DMS 273 (cell line): ENCODE data around the gene CNN2.

Experiments used
- DNase-seq: peaks from one replicate; lab custom pipeline; 2025; ENCODE audit not compliant: unreplicated experiment; lab: John Stamatoyannopoulos, UW

CNN2 gene

GRCh38 chr19:1049106-1049505 lies 22.7 kb downstream of the CNN2 start:
- no peak for DNase-seq

DNA sequence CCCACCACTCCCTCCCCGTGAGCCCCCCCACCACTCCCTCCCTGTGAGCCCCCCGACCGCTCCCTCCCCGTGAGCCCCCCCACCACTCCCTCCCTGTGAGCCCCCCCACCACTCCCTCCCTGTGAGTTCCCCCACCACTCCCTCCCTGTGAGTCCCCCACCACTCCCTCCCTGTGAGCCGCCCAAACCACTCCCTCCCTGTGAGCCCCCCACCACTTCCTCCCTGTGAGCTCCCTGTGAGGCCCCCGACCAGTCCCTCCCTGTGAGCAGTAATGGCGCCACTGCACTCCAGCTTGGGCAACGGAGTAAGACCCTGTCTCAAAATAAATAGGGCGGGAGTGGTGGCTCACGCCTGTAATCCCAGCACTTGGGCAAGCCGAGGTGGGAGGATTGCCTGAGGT lies 23.4 kb downstream of the CNN2 start:
- no peak for DNase-seq

GRCh38 chr19:1050989-1051788 lies 24.8 kb downstream of the CNN2 start:
- no peak for DNase-seq

GRCh38 chr19:1051791-1052190 lies 25.4 kb downstream of the CNN2 start:
- DNase-seq = no peak

- no peak for DNase-seq
Observed at GRCh38 chr19:1052349-1052975, 26.1 kb downstream of the CNN2 start.

DNA sequence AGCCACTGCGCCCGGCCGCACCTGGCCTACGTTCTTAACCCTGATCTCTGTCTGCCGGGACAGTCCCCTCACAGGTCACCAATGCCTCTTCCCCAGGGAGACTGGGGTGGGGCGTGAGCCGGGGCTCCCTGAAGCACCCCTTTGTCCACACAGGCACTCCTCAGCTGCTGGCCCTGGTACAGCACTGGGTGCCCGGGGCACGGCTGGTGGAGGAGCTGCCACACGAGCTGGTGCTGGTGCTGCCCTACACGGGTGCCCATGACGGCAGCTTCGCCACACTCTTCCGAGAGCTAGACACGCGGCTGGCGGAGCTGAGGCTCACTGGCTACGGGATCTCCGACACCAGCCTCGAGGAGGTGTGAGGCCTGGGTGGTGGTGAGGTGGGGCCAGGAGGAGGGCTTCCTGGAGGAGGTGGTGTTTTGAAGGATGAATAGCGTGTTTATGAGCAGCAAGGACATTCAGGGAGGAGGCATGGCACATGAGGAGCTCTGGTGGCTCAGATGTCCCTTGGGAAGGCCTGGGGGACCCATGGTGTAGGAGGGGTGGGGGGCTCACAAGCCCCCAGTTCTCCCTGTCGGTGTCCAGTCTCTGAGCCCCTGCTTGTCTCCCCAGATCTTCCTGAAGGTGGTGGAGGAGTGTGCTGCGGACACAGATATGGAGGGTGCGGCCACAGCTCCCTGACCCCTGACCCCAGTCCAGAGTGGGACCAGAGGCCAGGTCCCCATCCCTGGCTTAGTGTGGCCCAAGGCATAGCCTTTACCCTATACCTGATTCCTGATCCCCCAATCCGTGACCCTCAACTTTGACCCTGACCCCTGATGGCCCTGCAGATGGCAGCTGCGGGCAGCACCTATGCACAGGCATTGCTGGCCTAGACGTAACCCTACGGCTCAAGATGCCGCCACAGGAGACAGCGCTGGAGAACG lies 27.0 kb downstream of the CNN2 start:
- peak; percentile 55 for DNase-seq

DNA sequence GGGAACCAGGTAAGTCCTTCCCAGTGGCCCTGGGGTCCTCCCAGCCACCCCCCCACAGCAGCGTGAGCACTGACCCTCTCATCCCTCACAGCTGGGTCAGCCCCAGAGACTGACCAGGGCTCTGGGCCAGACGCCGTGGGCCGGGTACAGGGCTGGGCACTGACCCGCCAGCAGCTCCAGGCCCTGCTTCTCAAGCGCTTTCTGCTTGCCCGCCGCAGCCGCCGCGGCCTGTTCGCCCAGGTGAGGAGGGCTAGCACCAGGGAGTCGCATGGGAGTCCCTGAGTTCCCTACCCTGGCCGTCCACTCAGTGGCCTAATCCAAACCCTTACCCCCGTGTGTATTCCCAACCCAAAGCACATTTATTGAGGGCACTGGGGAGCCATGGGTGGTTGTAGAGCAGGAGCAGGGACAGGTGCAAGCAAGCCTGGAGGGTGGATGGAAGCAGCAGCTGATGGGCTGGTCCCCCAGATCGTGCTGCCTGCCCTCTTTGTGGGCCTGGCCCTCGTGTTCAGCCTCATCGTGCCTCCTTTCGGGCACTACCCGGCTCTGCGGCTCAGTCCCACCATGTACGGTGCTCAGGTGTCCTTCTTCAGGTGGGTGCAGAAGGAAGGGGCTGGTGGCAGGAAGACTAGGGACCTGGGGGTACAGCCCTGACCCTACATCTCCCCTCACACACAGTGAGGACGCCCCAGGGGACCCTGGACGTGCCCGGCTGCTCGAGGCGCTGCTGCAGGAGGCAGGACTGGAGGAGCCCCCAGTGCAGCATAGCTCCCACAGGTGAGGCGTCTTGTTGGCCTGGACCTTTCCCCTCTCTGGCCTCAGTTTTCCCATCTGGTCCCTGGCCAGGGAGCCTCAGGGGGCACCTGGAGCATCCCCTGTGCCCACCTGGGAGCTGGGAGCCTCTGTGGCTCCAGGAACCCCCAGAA lies 28.0 kb downstream of the CNN2 start:
- DNase-seq = no peak

- no peak for DNase-seq
Observed at GRCh38 chr19:1055028-1055425, 28.6 kb downstream of the CNN2 start.

GRCh38 chr19:1055886-1056620 lies 29.6 kb downstream of the CNN2 start:
- DNase-seq = no peak

DNA sequence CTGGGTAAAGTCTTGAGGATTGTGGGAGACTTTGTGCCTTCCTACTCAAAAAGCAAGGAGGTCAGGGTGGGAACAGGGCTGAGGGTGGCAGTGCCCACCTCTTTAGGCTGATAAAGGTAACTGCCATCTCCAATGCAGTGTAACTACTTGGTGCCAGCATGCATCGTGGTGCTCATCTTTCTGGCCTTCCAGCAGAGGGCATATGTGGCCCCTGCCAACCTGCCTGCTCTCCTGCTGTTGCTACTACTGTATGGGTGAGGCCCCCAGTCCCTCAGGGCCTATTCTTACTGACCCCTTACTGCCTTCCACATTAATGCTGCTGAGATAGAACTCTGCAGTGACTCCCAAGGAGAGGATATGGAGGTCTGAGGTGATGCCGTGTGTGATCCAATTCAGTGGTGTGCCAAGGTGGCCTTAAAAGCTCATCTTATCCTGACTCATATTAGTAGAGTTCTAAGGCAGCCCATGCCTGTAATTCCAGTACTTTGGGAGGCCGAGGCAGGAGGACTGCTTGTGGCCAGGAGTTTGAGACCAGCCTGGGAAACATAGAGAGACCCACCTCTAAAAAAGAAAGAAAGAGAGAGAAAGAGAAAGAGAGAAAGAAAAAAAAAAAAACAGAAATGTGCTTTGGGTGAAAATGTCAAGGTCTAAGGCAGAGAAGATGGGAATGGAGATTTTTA lies 30.9 kb downstream of the CNN2 start:
- peak; percentile 92 for DNase-seq

DNA sequence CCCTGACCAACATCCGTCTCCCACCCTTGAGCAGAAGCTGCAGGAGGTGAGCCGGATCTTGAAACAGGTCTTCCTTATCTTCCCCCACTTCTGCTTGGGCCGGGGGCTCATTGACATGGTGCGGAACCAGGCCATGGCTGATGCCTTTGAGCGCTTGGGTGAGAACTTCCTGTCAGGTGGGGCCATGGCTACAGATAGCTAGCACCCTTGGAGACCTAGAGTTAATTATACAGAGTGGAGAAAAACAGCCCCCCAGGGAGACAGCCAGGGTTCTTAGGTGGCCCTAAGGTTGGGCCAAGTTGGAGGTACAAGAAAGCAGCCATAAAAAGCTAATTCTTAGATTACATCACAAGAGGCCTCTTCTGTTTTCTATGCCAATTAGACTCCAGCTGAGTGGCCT lies 31.7 kb downstream of the CNN2 start:
- no peak for DNase-seq

DNA sequence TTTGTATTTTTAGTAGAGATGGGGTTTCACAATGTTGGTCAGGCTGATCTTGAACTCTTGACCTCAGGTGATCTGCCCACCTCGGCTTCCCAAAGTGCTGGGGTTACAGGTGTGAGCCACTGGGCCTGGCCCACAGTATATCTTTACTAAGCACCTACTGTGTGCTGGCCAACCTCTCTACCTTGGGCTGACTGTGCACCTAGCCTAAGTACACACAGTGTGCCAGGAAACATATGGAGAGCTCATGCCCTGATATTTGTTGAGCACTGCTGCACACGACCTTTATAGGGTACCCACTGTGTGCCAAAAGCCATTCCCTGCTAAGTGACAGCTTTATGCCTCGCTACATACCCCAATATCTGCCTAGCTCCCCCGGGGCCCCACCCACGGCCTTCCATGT lies 34.3 kb downstream of the CNN2 start:
- DNase-seq = no peak

DNA sequence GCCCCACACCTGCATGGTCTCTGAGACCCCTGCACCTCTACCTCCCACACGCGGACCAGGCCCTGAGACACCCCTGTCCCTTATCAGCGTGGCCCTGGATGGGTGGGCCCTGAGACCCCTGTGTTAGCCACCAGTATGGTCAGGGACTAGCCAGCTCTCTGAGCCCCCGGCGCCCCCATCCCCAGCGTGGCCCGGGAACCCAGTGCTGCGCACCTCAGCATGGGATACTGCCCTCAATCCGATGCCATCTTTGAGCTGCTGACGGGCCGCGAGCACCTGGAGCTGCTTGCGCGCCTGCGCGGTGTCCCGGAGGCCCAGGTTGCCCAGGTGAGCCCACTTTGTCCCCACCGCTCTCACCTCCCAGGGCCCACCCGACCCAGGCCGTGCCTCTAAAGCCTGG lies 35.6 kb downstream of the CNN2 start:
- DNase-seq = no peak

GRCh38 chr19:1062387-1063029 lies 36.1 kb downstream of the CNN2 start:
- DNase-seq = no peak

DNA sequence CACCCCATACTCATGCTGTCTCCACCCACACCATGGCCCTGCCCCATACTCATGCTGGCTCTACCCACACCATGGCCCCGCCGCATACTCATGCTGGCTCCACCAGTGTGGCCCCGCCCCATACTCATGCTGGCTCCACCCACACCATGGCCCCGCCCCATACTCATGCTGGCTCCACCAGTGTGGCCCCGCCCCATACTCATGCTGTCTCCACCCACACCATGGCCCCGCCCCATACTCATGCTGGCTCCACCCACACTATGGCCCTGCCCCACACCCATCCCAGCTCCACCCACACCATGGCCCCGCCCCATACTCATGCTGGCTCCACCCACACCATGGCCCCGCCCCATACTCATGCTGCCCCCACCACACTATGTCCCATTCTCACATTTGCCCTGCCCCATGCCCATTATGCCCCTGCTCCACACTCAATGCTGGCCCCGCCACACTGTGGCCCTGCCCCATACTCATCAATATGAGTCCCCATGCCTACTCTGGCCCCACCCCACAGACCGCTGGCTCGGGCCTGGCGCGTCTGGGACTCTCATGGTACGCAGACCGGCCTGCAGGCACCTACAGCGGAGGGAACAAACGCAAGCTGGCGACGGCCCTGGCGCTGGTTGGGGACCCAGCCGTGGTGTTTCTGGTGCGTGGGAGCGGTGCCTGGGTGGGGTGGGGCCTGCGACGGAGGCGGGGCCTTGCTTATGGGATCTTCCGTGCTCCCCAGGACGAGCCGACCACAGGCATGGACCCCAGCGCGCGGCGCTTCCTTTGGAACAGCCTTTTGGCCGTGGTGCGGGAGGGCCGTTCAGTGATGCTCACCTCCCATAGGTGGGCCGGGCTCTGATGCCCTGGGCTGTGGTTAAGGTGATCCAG lies 36.9 kb downstream of the CNN2 start:
- DNase-seq = no peak

GRCh38 chr19:1063909-1064660 lies 37.7 kb downstream of the CNN2 start:
- no peak for DNase-seq
